Activated CD8-positive, alpha-beta T cell treated with anti-CD3 and anti-CD28 coated beads for 36 hours (primary cell): ENCODE results near the gene UBQLN1. TPM values are rescaled to one million over a fixed set of nuclear protein-coding genes. Genes with fewer than 3 reads are reported as not detected.

Source experiments
- ATAC-seq: fragments of 200-7000 bp; cut with Tn5 transposase; one replicate; pipeline ENCODE4 v1.10.0; 2021; ENCODE audit warnings: mild to moderate bottlenecking, moderate library complexity
- CTCF ChIA-PET: fragments of 350-600 bp; sonication (Branson Sonifier 250); formaldehyde crosslinking; loops from one replicate; lab custom pipeline; 2021; ENCODE audit warnings: antibody characterized with exemption; lab: Charles Lee
- POLR2A ChIA-PET: fragments of 350-600 bp; sonication (Branson Sonifier 250); formaldehyde crosslinking; loops from one replicate; lab custom pipeline; 2021; ENCODE audit warnings: antibody characterized with exemption; lab: Charles Lee
- DNase-seq: peaks from one replicate; pipeline ENCODE4 v3.0.0-alpha.2; 2020
- H3K27ac Mint-ChIP-seq: one replicate; pipeline ENCODE4 v1.8.0; 2021; ENCODE audit warnings: mild to moderate bottlenecking, mixed read lengths
- H3K27me3 Mint-ChIP-seq: one replicate; pipeline ENCODE4 v1.8.0; 2021; ENCODE audit warnings: mixed read lengths
- H3K36me3 Mint-ChIP-seq: one replicate; pipeline ENCODE4 v1.8.0; 2021; ENCODE audit warnings: low read depth, mixed read lengths
- H3K4me1 Mint-ChIP-seq: one replicate; pipeline ENCODE4 v1.8.0; 2021; ENCODE audit warnings: low read depth, mixed read lengths
- H3K4me3 Mint-ChIP-seq: one replicate; pipeline ENCODE4 v1.8.0; 2021; ENCODE audit warnings: mild to moderate bottlenecking, moderate library complexity, mixed read lengths
- H3K9me3 Mint-ChIP-seq: one replicate; pipeline ENCODE4 v1.8.0; 2021; ENCODE audit warnings: mixed read lengths
- intact Hi-C: fragments of 100-400 bp; cut with micrococcal nuclease; formaldehyde crosslinking; loops from one replicate; pipeline ENCODE4 v1.10.0; 2022
- total RNA-seq, 2 experiments: library from RNA; stranded (reverse); gene quantifications; one replicate each; pipeline ENCODE4 v1.2.3, GENCODE V29; 2021
- TF ChIP-seq, protein P1 (sequence below): fragments of 200-600 bp; IDR thresholded peaks from one replicate; pipeline ENCODE4 v1.8.0; 2022; ENCODE audit warnings: antibody characterized with exemption, mild to moderate bottlenecking

The UBQLN1 gene
- total RNA-seq, 2 experiments from 2014 or later: 80.1 to 92.9 TPM

DNA sequence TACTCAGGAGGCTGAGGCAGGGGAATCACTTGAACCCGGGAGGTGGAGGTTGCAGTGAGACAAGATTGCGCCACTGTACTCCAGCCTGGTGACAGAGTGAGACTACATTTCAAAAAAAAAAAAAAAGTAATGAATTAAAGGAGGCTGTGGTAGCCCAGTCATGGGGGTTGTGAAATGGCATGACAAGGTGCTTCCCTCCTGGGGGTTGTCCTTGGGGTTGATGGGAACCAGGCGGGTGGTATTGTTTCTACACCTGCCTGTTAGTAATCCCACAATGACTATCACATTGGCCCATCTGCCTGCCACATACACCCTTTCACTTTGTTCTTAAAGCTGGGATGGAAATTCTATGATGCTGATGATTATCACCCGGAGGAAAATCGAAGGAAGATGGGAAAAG, 79.2 kb downstream of the UBQLN1 start:
- Mint-ChIP-seq H3K27me3 (no peaks in the 10 kb centered on the region), H3K4me1 (peaks cover 16% of the 10 kb centered on the region), H3K9me3 (no peaks in the 10 kb centered on the region), H3K4me3 (no peak overlapping the region), H3K36me3 (peaks cover 20% of the 10 kb centered on the region), H3K27ac (no peak overlapping the region)
- ChIA-PET POLR2A (interaction anchor here (1.0 kb wide), 1 partner anchor 12 kb away, joined by 3 read pairs; no protein-coding TSS in a partner anchor), CTCF (interaction anchor here (1.3 to 1.5 kb wide), 2 partner anchors 8 to 20 kb away, joined by 4 to 5 read pairs; no protein-coding TSS in a partner anchor)
- TF ChIP-seq, protein P1, sequence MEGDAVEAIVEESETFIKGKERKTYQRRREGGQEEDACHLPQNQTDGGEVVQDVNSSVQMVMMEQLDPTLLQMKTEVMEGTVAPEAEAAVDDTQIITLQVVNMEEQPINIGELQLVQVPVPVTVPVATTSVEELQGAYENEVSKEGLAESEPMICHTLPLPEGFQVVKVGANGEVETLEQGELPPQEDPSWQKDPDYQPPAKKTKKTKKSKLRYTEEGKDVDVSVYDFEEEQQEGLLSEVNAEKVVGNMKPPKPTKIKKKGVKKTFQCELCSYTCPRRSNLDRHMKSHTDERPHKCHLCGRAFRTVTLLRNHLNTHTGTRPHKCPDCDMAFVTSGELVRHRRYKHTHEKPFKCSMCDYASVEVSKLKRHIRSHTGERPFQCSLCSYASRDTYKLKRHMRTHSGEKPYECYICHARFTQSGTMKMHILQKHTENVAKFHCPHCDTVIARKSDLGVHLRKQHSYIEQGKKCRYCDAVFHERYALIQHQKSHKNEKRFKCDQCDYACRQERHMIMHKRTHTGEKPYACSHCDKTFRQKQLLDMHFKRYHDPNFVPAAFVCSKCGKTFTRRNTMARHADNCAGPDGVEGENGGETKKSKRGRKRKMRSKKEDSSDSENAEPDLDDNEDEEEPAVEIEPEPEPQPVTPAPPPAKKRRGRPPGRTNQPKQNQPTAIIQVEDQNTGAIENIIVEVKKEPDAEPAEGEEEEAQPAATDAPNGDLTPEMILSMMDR: no peak
- intact Hi-C loops: no loop called here
- ATAC-seq (no peak), DNase-seq (no peak)

DNA sequence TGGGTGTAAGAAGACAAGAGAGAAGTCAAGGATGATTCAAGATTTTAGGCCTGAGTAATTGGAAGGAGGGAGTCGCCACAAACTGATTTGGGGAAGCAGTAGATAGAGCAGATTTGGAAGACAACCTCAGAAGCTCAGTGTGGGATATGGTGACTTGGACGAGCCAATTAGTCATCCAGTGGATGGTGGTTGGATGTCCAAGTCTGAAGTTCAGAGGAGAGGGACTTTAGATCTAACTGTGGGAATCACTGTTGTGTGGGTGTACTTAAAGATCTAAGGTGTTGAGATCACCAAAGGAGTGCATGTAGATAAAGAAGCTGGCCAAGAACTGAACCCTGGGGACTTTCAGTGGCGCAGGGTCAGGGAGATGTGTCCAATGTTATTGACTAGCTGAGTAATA, 82.6 kb downstream of the UBQLN1 start:
- ATAC-seq (no peak), DNase-seq (no peak)
- intact Hi-C loops: no loop called here
- Mint-ChIP-seq H3K27ac (peak overlapping the region; percentile 6), H3K4me3 (no peak overlapping the region), H3K36me3 (peaks cover 17% of the 10 kb centered on the region), H3K4me1 (peaks cover 23% of the 10 kb centered on the region), H3K9me3 (no peaks in the 10 kb centered on the region), H3K27me3 (no peaks in the 10 kb centered on the region)
- ChIA-PET CTCF (interaction anchor here (1.4 to 2.6 kb wide), 3 partner anchors 12 to 287 kb away, joined by 4 to 12 read pairs (median 6); no protein-coding TSS in a partner anchor), POLR2A (interaction anchor here (0.6 to 1.9 kb wide), 3 partner anchors 13 to 125 kb away, joined by 3 to 5 read pairs (median 3); no protein-coding TSS in a partner anchor)
- TF ChIP-seq, protein P1: no peak

DNA sequence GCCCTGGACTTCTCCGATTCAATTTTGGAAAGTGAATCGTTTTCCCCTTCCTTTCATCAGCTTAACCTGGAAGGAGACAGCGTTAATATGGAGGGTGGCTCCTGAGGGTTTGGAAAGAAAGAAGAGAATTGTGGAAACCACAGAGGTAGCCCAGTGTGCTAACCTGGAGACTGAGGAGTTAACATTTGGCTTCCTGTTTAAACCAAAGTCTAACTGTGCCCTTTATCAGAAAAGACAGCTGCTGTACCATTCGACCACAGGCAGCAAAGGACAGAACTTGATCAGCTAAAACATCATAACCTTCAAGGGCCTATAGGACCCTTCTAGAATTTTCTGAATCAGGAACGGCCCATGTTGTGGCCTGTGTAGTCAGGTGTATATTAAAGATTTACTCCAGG, 84.1 kb downstream of the UBQLN1 start:
- H3K27ac Mint-ChIP-seq: peak overlapping the region; percentile 91
- ChIA-PET CTCF (interaction anchor here (0.8 to 2.6 kb wide), 8 partner anchors 14 to 288 kb away, joined by 3 to 12 read pairs (median 4); partner anchors contain the start of gene UBQLN1), POLR2A (interaction anchor here (1.0 to 2.0 kb wide), 10 partner anchors 13 to 297 kb away, joined by 3 to 20 read pairs (median 4); partner anchors contain the start of genes KIF27 and UBQLN1)
- no peaks in the 10 kb centered on the region for H3K9me3 Mint-ChIP-seq
- peaks cover 6% of the 10 kb centered on the region for H3K36me3 Mint-ChIP-seq
- intact Hi-C loops: loop anchor here (5.0 kb wide), 2 partner anchors 84 to 294 kb away; partner anchors contain the start of gene UBQLN1
- DNase-seq: peak; percentile 30
- peak overlapping the region; percentile 82 for H3K4me3 Mint-ChIP-seq
- peaks cover 23% of the 10 kb centered on the region for H3K4me1 Mint-ChIP-seq
- TF ChIP-seq, protein P1: no peak
- H3K27me3 Mint-ChIP-seq: no peaks in the 10 kb centered on the region
- peak; percentile 26 for ATAC-seq

DNA sequence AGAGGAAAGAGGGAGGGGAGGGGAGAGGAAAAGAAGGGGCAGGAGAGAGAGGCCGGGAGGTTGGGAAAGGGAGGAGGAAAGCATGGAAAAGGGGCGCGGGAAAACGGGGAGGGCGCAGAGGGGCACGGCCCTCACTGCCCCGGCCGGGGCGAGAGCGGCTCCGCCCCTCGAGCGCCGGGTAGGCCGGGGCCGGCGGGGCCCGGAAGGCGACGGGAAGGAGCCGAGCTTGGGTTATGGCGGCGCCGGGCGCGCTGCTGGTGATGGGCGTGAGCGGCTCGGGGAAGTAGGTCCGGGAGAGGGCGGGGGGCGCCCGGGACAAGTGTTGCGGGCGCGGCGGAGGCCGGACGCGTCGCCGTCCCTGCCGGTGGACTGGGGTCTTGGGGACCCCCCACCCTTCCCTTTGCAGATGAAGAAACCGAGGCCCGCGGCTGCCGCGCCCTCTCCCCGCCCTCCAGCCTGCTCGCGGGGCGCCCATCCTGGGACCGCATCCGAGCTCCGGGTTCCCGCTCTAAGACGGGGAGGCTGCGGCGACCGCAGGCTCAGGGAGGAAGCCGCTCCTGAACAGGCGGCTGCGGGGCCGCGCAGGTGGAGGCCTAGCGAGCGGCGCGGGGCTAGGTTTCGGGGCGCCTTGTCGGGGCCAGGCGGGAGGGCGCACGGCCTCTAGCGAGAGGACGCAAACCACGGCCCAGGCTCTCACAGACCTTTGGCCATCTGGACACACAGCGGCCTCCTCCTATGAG, 84.6 kb downstream of the UBQLN1 start, which contains the start of gene IDNK:
Gene IDNK (plus strand): TSS at position 205 of the 740 bp plus-strand sequence. CDS start 29 bp downstream, at position 234.
- DNase-seq: peak; percentile 64
- POLR2A ChIA-PET: interaction anchor here (0.6 to 2.0 kb wide), 12 partner anchors 8 to 1784 kb away, joined by 3 to 20 read pairs (median 4); partner anchors contain the start of genes KIF27 and UBQLN1
- intact Hi-C loops: loop anchor here (5.0 kb wide), 2 partner anchors 84 to 294 kb away; partner anchors contain the start of gene UBQLN1
- TF ChIP-seq, protein P1: no peak
- CTCF ChIA-PET: interaction anchor here (0.8 to 2.6 kb wide), 6 partner anchors 14 to 85 kb away, joined by 3 to 12 read pairs (median 3); partner anchors contain the start of gene UBQLN1
- H3K27ac Mint-ChIP-seq: peak within 1 kb of the TSS; percentile 94
- H3K4me1 Mint-ChIP-seq: peaks cover 23% of the 10 kb centered on the region
- H3K27me3 Mint-ChIP-seq: no peaks in the 10 kb centered on the region
- H3K9me3 Mint-ChIP-seq: no peaks in the 10 kb centered on the region
- peak within 1 kb of the TSS; percentile 82 for H3K4me3 Mint-ChIP-seq
- peaks cover 4% of the 10 kb centered on the region for H3K36me3 Mint-ChIP-seq
- peak; percentile 87 for ATAC-seq
